GM23248 (cell line): Measurements from ENCODE around the gene RPS6KB2.

Experiments used
- EZH2 ChIP-seq: fragments of 200-600 bp; sonication (generic); IDR thresholded peaks from 2 replicates; pipeline ENCODE4 v1.6.1; 2018; ENCODE audit warnings: antibody characterized with exemption, mild to moderate bottlenecking; ENCODE audit not compliant: insufficient read depth, poor library complexity, severe bottlenecking
- EZH2phosphoT487 ChIP-seq: fragments of 200-600 bp; sonication (generic); IDR thresholded peaks from 2 replicates; pipeline ENCODE4 v1.6.1; 2018; ENCODE audit warnings: antibody characterized with exemption, moderate library complexity, mild to moderate bottlenecking, low read depth; ENCODE audit not compliant: insufficient read depth

- TF ChIP-seq EZH2 (no peak), EZH2phosphoT487 (no peak)
Observed at GRCh38 chr11:67451658-67451976, 23.3 kb downstream of the RPS6KB2 start.
